ENCODE results near the gene PSORS1C1. TPM values are rescaled to one million over a fixed set of nuclear protein-coding genes. Genes with fewer than 3 reads are reported as not detected.
"Not testable (repeated sequence)": the region's sequence is repeated elsewhere in the genome, so short reads cannot be mapped to it uniquely, and the experiment has no call there.

The PSORS1C1 gene
- 1 to 10 TPM in 1 of 2 donors, under 1 TPM in 1; 0.41 to 3.2 TPM for total RNA-seq

DNA sequence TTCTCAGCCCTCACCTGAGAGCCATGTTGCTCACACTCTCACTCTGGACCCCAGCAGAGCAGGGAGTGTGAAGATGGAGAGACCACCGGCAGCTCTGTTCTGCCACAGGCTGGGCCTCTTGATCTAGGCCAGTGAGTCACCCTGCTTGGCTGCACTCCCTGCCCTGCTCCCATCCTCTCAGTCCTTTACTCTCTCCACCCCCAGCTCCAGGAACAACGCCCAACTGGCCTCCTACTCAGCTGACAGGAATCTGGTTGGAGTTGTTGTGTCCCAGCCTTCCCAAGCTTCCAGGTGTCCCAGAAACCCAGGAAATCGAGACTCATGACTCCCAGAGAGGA lies at the start of gene PSORS1C1:
PSORS1C1 (plus strand) TSS at position 260 of the 338 bp plus-strand sequence. CDS start 14,833 bp downstream, outside the sequence.
- H3K9me3 Mint-ChIP-seq, result no peaks in the 10 kb centered on the region
- no peaks in the 10 kb centered on the region for H3K36me3 Mint-ChIP-seq
- H3K27ac Mint-ChIP-seq, result peak within 1 kb of the TSS in 1 of 2 donors; percentile 76
- ATAC-seq (no peak), DNase-seq (ENCODE audit: low spot score in 2 of 2) (no peak)

DNA sequence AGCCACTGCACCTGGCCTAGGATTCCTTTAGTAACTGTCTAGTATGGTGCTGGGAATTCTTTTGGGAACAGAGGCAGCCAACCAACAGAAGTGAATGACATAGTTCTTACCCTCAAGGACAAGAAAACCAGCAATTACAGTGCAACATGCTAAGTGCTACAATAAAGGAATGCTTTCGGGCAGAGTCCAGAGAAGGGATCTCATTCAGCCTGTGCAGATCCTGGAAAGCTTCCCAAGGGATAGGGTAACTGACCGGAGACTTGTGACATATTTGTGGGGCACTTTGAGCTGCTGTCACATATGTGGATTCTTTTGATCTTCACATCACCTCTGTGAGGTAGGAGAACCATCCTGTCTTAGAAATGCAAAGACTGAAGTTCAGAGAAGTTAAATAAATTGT lies 49.0 kb upstream of the PSORS1C1 start:
- Mint-ChIP-seq H3K27ac (no peak overlapping the region), H3K9me3 (no peaks in the 10 kb centered on the region), H3K36me3 (no peaks in the 10 kb centered on the region)
- ATAC-seq (no peak), DNase-seq (ENCODE audit: low spot score in 2 of 2) (no peak)

DNA sequence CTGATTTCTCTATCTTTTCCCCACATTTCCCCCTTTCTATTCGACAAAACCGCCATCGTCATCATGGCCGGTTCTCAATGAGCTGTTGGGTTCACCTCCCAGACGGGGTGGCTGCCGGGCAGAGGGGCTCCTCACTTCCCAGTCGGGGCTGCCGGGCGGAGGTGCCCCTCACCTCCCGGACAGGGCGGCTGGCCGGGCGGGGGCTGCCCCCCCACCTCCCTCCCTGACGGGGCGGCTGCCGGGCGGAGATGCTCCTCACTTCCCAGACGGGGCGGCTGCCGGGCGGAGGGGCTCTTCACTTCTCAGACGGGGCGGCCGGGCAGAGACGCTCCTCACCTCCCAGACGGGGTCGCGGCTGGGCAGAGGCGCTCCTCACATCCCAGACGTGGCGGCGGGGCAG lies 47.6 kb upstream of the PSORS1C1 start:
- H3K27ac Mint-ChIP-seq; ATAC-seq; DNase-seq (ENCODE audit: low spot score in 2 of 2): not testable (repeated sequence)

DNA sequence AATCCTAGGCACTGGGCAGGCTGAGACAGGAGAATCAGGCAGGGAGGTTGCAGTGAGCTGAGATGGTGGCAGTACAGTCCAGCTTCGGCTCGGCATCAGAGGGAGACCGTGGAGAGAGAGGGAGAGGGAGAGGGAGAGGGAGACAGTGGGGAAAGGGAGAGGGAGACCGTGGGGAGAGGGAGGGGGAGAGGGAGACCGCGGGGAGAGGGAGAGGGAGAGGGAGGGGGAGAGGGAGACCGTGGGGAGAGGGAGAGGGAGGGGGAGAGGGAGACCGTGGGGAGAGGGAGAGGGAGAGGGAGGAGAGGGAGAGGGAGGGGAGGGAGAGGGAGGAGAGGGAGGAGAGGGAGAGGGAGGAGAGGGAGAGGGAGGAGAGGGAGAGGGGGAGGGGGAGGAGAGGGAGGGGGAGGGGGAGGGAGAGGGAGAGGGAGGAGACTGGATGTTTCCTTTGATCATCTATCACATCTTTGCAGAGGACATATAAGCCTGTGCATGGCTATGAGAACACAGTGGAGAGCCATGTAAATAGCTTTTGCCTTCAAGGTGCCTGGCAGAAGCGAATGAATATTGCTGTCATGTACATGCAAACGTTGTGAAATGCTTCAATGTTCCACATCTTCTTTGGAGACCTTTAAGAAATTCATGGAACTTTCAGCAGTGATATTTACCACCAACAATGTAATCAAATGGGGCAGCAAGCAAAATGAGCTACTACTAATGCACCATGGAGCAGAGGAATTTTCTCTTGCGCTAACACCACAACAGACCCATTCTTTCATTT lies 46.5 kb upstream of the PSORS1C1 start:
- H3K9me3 Mint-ChIP-seq; H3K27ac Mint-ChIP-seq; H3K36me3 Mint-ChIP-seq; ATAC-seq; DNase-seq (ENCODE audit: low spot score in 2 of 2): not testable (repeated sequence)

More for the DNA sequence above, 47.6 kb upstream of the PSORS1C1 start:
- not testable (repeated sequence) for H3K36me3 Mint-ChIP-seq, H3K9me3 Mint-ChIP-seq

DNA sequence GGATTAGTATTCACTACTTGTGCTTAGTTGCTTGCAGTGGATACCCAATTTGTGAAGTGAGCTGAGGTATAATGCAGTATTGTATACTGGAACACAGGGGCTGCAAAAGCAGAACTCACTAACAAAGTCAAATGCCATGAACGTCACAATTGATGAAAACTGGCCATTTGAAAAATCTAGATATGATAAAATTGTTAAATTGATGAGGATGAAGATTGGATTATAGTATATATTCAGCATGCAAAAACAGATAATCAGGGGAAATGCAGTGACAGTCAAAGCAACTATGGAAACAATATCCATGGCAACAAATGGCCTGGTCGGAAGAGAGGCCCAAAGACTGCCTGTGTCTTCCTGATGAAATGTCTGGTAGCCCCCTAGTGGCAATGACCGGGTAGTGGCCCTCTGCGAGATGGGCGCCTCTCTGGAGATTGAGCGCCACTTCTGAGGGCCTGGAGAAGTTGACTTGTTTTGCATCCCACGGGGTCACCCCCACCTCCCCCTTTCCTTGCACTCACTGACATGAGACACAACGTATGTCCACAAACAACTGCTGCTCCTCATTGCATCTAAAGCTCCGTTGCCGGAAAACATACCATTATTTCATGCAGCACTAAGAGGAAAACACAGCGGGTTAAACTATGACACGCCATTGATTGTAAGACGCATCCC lies 45.8 kb upstream of the PSORS1C1 start:
- Mint-ChIP-seq H3K36me3 (no peaks in the 10 kb centered on the region), H3K27ac (no peak overlapping the region), H3K9me3 (no peaks in the 10 kb centered on the region)
- ATAC-seq, result peak; percentile 85 to 97
- DNase-seq (ENCODE audit: low spot score in 2 of 2), result peak; percentile 72 to 76

DNA sequence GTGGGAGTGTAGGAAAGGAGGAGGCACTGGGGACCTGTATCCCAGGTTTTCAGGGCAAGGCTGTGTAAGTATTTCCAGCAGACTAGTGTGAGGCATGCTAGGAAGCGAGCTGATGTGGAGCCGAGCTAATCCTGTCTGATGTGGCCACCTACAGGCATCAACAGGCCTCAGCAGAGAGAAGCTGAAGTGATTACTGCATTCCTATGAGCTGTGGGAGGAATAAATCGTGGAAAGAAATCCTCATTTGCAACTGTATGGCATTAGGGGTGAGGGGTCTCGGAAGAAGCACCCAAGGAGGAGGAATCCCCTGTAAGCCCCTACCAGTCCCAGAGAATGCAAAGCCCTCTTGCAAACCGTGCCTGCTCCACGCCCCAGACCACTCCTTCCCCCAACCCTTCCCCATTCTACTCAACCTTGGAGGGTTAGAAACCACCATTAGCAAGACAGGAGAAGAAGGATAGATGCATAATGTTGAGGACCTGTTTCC lies 43.8 kb upstream of the PSORS1C1 start:
- DNase-seq (ENCODE audit: low spot score in 2 of 2) (no peak), ATAC-seq (no peak)
- H3K9me3 Mint-ChIP-seq, result no peaks in the 10 kb centered on the region
- no peaks in the 10 kb centered on the region for H3K36me3 Mint-ChIP-seq
- no peak overlapping the region for H3K27ac Mint-ChIP-seq

DNA sequence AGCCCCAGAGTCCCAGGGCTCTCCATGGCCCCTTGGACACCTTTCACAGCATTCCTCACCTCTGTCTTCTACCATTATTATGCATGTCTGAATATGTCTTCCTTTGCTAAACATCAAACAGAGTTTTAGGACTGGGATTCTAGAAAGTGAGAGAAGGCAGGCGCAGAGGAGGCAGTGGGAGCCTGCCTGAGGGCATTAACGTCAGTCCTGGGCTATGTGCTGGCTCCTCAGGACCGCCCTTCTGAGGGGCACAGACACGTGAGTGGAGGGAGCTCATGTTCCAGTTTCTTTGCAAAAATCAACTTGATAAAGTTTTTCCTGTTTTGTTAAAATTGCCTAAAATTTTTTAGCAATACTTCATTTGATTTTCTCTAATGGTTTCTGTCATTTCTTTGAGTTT lies 40.2 kb upstream of the PSORS1C1 start:
- no peak overlapping the region for H3K27ac Mint-ChIP-seq
- no peaks in the 10 kb centered on the region for H3K36me3 Mint-ChIP-seq

DNA sequence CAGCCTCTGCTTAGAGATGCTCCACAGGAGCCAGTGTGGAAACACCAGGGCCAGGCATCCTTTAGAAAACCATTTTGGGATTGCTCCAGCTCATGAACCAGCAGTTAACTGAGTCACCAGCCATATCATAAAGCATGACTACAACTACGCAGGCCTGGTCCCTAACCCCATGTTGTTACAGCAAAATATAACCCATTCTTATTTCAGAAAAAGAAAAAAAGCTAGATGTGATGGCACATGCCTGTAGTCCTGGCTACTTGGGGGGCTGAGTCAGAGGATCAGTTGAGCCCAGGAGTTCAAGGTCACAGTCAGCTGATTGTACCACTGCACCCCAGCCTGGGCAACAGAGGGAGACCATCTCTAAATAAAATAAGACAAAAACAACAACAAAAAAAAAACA lies 39.1 kb upstream of the PSORS1C1 start:
- ATAC-seq, result no peak
- Mint-ChIP-seq H3K9me3 (no peaks in the 10 kb centered on the region), H3K36me3 (no peaks in the 10 kb centered on the region), H3K27ac (no peak overlapping the region)
- DNase-seq (ENCODE audit: low spot score in 2 of 2), result no peak

More for the DNA sequence above, 40.2 kb upstream of the PSORS1C1 start:
- DNase-seq (ENCODE audit: low spot score in 2 of 2) (no peak), ATAC-seq (no peak)
- no peaks in the 10 kb centered on the region for H3K9me3 Mint-ChIP-seq

- DNase-seq (ENCODE audit: low spot score in 2 of 2) (no peak), ATAC-seq (no peak)
- Mint-ChIP-seq H3K27ac (no peak overlapping the region), H3K9me3 (no peaks in the 10 kb centered on the region), H3K36me3 (no peaks in the 10 kb centered on the region)
Measured at GRCh38 chr6:31076611-31077010, 38.0 kb upstream of the PSORS1C1 start.

DNA sequence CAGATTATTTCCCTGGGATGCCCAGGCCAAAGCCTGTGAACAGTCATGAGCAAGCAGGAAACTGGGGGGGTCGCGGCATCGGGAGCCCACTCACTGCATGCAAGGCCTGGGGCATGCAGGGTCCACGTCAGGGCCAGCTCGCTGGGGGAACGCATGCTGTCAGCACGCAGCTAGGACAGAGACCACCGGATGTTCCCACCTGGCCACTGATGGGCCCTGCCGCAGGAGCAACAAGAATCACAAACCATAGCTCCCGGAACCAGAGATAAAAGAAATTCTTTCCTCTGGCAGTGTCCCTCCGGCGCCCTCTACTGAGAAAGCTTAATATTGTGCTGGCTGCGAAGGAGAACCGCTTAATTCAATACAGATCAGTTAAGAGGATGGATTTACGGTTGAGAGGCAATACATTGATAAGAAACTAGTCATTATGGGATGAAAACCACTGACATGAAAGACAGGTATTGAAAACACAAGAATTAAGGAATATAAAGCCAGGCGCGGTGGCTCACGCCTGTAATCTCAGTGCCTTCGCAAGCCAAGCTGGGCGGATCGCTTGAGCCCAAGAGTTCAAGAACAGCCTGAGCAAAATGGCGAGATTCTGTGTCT lies 34.8 kb upstream of the PSORS1C1 start:
- H3K36me3 Mint-ChIP-seq, result no peaks in the 10 kb centered on the region
- DNase-seq (ENCODE audit: low spot score in 2 of 2), result peak; percentile 63 to 81
- no peaks in the 10 kb centered on the region for H3K9me3 Mint-ChIP-seq
- H3K27ac Mint-ChIP-seq, result no peak overlapping the region
- peak; percentile 82 to 85 for ATAC-seq

DNA sequence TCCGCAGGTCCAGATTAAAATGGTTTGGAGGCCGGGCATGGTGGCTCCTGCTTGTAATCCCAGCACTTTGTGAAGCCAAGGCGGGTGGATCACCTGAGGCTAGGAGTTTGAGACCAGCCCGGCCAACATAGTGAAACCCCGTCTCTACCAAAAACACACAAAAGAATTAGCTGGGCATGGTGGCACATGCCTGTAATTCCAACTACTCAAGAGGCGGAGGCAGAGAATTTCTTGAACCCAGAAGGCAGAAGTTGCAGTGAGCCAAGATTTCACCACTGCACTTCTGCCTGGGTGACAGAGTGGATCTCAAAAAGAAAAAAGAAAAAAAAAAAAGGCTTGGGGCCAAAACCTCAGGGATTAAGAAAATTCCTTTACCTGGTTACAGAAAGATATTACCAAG lies 32.7 kb upstream of the PSORS1C1 start:
- ATAC-seq (no peak), DNase-seq (ENCODE audit: low spot score in 2 of 2) (no peak)
- no peak overlapping the region for H3K27ac Mint-ChIP-seq
- H3K9me3 Mint-ChIP-seq, result no peaks in the 10 kb centered on the region
- H3K36me3 Mint-ChIP-seq, result no peaks in the 10 kb centered on the region

DNA sequence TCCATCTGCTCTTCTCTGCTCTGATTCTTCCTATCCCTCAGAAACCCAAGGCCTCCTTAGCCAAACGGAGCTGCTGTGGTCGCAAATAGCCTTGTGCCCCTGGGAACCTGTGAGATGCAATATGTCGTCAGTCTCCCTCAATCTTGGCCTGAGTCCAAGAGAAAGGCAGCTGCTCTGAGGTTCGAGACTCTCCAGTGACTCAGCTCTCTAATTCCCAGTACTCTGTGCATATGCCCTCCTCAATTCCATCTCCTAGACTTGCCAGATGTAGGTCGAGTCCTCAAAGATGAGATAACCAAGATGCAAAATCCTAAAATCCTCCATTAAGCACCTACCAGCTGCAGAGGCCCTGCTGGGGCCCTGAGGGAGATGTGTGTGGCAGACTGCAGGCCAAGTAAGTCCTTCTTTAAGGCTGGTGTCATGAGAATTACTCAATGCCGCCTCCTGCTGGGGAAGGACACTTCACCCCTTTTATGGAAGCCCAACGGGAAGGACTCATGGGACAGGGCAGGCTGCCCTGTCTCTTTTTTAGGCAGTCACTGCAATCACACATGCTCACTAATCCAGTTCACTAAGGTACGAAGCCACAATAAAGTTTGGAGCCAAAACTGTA lies 30.8 kb upstream of the PSORS1C1 start:
- peak in 1 of 2 donors; percentile 67 for DNase-seq (ENCODE audit: low spot score in 2 of 2)
- H3K36me3 Mint-ChIP-seq, result no peaks in the 10 kb centered on the region
- peak; percentile 20 to 40 for ATAC-seq
- no peak overlapping the region for H3K27ac Mint-ChIP-seq
- H3K9me3 Mint-ChIP-seq, result no peaks in the 10 kb centered on the region

GRCh38 chr6:31086788-31087440 lies 27.7 kb upstream of the PSORS1C1 start:
- no peak for DNase-seq (ENCODE audit: low spot score in 2 of 2)
- no peak for ATAC-seq
- no peaks in the 10 kb centered on the region for H3K9me3 Mint-ChIP-seq
- no peaks in the 10 kb centered on the region for H3K36me3 Mint-ChIP-seq
- H3K27ac Mint-ChIP-seq, result no peak overlapping the region

DNA sequence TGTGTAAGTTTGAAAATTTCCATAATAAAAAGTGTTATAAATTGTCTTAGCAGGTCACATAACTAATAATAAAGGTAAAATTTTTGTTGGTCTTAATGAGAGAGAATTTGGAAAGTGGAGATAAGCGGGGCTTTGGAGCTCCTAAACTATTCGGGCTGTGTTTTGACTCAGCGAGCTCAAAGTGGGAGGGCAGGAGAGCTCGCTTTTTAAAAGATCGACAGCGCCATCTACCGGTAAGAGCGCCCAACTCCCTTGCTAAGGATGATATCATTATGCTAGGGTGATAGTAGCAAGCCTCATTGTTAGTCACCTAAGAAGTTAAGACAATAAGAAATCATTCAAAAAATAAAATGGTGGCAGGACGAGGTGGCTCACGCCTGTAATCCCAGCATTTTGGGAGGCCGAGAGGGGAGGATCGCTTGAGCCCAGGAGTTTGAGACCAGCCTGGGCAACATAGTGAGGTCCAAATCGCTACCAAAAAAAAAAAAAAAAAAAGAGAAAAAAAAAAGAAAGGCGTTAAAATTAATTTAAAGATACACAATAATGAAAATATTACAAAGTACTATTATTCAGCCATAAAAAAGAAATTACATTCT lies 27.0 kb upstream of the PSORS1C1 start:
- DNase-seq (ENCODE audit: low spot score in 2 of 2) (peak; percentile 83 to 89), ATAC-seq (peak; percentile 97 to 100)
- H3K27ac Mint-ChIP-seq, result no peak overlapping the region
- H3K9me3 Mint-ChIP-seq, result no peaks in the 10 kb centered on the region
- no peaks in the 10 kb centered on the region for H3K36me3 Mint-ChIP-seq

- H3K36me3 Mint-ChIP-seq, result no peaks in the 10 kb centered on the region
- no peak for ATAC-seq
- no peak for DNase-seq (ENCODE audit: low spot score in 2 of 2)
- H3K27ac Mint-ChIP-seq, result no peak overlapping the region
- no peaks in the 10 kb centered on the region for H3K9me3 Mint-ChIP-seq
Measured at GRCh38 chr6:31090275-31090972, 24.2 kb upstream of the PSORS1C1 start.

GRCh38 chr6:31090973-31091364 lies 23.6 kb upstream of the PSORS1C1 start:
- DNase-seq (ENCODE audit: low spot score in 2 of 2) (no peak), ATAC-seq (no peak)
- Mint-ChIP-seq H3K36me3 (no peaks in the 10 kb centered on the region), H3K27ac (no peak overlapping the region), H3K9me3 (no peaks in the 10 kb centered on the region)
